ENCODE results near the gene RECK. TPM values are rescaled to one million over a fixed set of nuclear protein-coding genes. Genes with fewer than 3 reads are reported as not detected.

The RECK gene
- total and polyA plus RNA-seq, 8 donors = 0.95 to 4.6 (median 1.7) TPM

- TF ChIP-seq CTCF (IDR thresholded peaks at IDR 0.05) = no peak
- WGBS, 2 donors = 89 to 90% methylated on average over 3 of the region's 3 CpGs
- ATAC-seq = no peak
- H3K4me3 ChIP-seq = no peak overlapping the region
- no peaks in the 10 kb centered on the region for H3K9me3 ChIP-seq
- no peaks in the 10 kb centered on the region for H3K4me1 ChIP-seq
- no peak for FAIRE-seq
- no peaks in the 10 kb centered on the region for H3K36me3 ChIP-seq
- no peak for DNase-seq
- no peak overlapping the region for H3K27ac ChIP-seq
- H3K27me3 ChIP-seq = no peaks in the 10 kb centered on the region
- intact Hi-C loops (cut with DNase I) = no loop called here
Observed at GRCh38 chr9:36112516-36112915, 75.8 kb downstream of the RECK start.

- H3K4me3 ChIP-seq = no peak overlapping the region
- FAIRE-seq (no peak), ATAC-seq (no peak), DNase-seq (no peak)
- no peak overlapping the region for H3K27ac ChIP-seq
- H3K9me3 ChIP-seq = no peaks in the 10 kb centered on the region
- intact Hi-C loops (cut with DNase I) = no loop called here
- no peaks in the 10 kb centered on the region for H3K27me3 ChIP-seq
- no peak for TF ChIP-seq CTCF (IDR thresholded peaks at IDR 0.05)
- no peaks in the 10 kb centered on the region for H3K36me3 ChIP-seq
- 82 to 90% methylated on average over 2 of the region's 2 CpGs for WGBS, 2 donors
- H3K4me1 ChIP-seq = no peaks in the 10 kb centered on the region
Observed at GRCh38 chr9:36113999-36114398, 77.3 kb downstream of the RECK start.

GRCh38 chr9:36116593-36116992 is 79.9 kb downstream of the RECK start:
- no peaks in the 10 kb centered on the region for H3K4me1 ChIP-seq
- no peaks in the 10 kb centered on the region for H3K36me3 ChIP-seq
- WGBS, 2 donors = 80 to 81% methylated on average over 3 of the region's 3 CpGs
- FAIRE-seq (no peak), ATAC-seq (no peak), DNase-seq (no peak)
- TF ChIP-seq CTCF (IDR thresholded peaks at IDR 0.05) = no peak
- no peak overlapping the region for H3K27ac ChIP-seq
- intact Hi-C loops (cut with DNase I) = no loop called here
- H3K4me3 ChIP-seq = no peak overlapping the region
- H3K27me3 ChIP-seq = no peaks in the 10 kb centered on the region
- H3K9me3 ChIP-seq = no peaks in the 10 kb centered on the region

GRCh38 chr9:36118201-36118600 is 81.5 kb downstream of the RECK start:
- H3K4me3 ChIP-seq = no peak overlapping the region
- no peak for DNase-seq
- TF ChIP-seq CTCF (IDR thresholded peaks at IDR 0.05) = no peak
- intact Hi-C loops (cut with DNase I) = no loop called here
- H3K4me1 ChIP-seq = no peaks in the 10 kb centered on the region
- ATAC-seq = no peak
- no peak for FAIRE-seq
- H3K36me3 ChIP-seq = no peaks in the 10 kb centered on the region
- no peaks in the 10 kb centered on the region for H3K27me3 ChIP-seq
- H3K9me3 ChIP-seq = no peaks in the 10 kb centered on the region
- 93 to 94% methylated on average over 2 of the region's 2 CpGs for WGBS, 2 donors
- no peak overlapping the region for H3K27ac ChIP-seq

GRCh38 chr9:36118706-36119105 is 82.0 kb downstream of the RECK start:
- Histone ChIP-seq H3K9me3 (no peaks in the 10 kb centered on the region), H3K27ac (no peak overlapping the region), H3K4me1 (no peaks in the 10 kb centered on the region), H3K4me3 (no peak overlapping the region), H3K36me3 (no peaks in the 10 kb centered on the region), H3K27me3 (no peaks in the 10 kb centered on the region)
- TF ChIP-seq CTCF (IDR thresholded peaks at IDR 0.05) = no peak
- no peak for DNase-seq
- no peak for FAIRE-seq
- intact Hi-C loops (cut with DNase I) = no loop called here
- 78 to 80% methylated on average over 15 of the region's 15 CpGs for WGBS, 2 donors
- ATAC-seq = peak in 2 of 4 donors; percentile 16 to 26
